ENCODE measurements around the gene IGLON5.

Gene IGLON5

GRCh38 chr19:51341066-51341465 lies 29.6 kb downstream of the IGLON5 start:
- DNase-seq (ENCODE audit: low spot score), result no peak
- in situ Hi-C loops (cut with MboI; ENCODE audit: low pct_unique_long_range_greater_than_20kb, low sequenced_read_pairs, unreplicated experiment), result loop anchor here (25.0 kb wide), 1 partner anchor 321 kb away; no protein-coding TSS in a partner anchor
- no peak for TF ChIP-seq CTCF (IDR thresholded peaks at IDR 0.05; ENCODE audit: extremely low read depth, insufficient read depth, missing control alignments)

DNA sequence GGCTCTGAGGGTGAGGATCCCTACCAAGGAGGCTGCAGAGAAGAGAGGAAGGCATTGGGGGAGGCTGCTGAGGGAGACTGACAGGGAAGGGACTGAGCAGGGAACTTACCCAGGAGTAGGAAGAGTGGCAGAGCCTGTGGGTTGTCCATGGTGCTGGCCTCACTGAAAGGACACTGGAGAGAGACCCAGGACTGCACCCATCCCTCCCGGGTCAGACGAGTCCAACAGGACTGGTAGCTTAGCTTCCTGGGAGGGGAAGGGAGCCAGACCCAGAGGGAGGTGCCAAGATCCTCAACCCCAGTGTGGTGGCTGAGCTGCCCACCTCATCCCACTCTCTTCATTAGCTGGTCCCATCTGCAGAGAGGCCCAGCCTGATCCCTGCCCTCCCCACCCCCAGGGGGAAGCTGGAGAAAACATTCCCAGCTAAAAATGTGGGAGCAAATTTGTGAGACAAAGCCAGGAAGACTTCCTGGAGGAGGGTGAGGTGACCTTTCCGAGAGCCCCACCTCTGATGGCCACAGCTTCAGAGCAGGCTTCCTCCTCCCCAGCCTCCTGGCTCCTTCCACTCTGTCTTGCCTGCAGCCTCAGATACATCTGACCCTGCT lies 30.6 kb downstream of the IGLON5 start, which contains the start of gene VSIG10L:
TSS of gene VSIG10L (minus strand) at position 164 of the 605 bp plus-strand sequence. CDS start at position 149, 15 bp downstream.
- no peak for TF ChIP-seq CTCF (IDR thresholded peaks at IDR 0.05; ENCODE audit: extremely low read depth, insufficient read depth, missing control alignments)
- in situ Hi-C loops (cut with MboI; ENCODE audit: low pct_unique_long_range_greater_than_20kb, low sequenced_read_pairs, unreplicated experiment), result loop anchor here (25.0 kb wide), 1 partner anchor 320 kb away; no protein-coding TSS in a partner anchor
- DNase-seq (ENCODE audit: low spot score), result no peak

DNA sequence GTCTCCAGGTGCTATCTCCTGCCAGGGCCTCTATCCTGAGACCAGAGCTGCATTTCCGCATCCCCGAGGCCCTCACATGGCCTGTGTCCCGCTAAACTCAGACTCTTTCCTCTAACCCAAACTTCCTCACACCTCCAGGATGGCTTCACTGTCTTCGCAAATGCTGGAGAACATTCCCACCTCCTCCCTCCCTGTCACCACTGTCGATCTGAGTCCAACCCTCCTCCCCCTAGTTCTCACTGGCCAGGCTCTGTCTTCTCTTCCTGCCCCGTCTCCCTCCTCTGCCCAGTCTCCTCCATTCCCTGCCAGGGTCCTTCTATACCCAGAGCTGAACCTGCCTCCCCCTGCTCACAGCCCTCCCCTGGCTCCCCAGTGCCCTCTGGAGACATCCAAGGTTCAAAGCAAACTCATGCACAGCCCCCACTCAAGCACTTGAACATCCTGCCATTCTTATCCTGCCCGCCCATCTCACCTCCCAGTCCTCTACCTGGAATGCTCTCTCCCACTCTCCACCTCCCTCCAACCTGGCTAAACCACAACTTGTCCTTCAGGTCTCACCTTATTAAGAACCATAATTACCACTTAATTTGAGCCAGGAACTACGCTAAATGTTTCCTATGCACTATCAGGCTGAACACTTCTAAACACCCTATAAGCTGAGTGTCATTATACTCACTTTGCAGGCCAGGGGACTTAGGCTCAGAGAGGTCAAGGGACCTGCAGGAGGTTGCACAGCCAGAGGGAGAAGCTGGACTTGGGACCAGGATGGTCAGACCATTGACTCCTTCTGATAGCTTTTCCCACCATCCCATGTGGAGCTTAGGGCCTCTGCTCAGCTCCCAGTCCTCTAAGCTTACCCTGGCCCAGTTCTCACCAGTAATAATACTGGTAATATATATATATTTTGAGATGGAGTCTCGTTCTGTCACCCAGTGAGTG lies 31.5 kb downstream of the IGLON5 start:
- DNase-seq (ENCODE audit: low spot score), result no peak
- in situ Hi-C loops (cut with MboI; ENCODE audit: low pct_unique_long_range_greater_than_20kb, low sequenced_read_pairs, unreplicated experiment), result loop anchor here (25.0 kb wide), 1 partner anchor 319 kb away; no protein-coding TSS in a partner anchor
- TF ChIP-seq CTCF (IDR thresholded peaks at IDR 0.05; ENCODE audit: extremely low read depth, insufficient read depth, missing control alignments), result no peak

DNA sequence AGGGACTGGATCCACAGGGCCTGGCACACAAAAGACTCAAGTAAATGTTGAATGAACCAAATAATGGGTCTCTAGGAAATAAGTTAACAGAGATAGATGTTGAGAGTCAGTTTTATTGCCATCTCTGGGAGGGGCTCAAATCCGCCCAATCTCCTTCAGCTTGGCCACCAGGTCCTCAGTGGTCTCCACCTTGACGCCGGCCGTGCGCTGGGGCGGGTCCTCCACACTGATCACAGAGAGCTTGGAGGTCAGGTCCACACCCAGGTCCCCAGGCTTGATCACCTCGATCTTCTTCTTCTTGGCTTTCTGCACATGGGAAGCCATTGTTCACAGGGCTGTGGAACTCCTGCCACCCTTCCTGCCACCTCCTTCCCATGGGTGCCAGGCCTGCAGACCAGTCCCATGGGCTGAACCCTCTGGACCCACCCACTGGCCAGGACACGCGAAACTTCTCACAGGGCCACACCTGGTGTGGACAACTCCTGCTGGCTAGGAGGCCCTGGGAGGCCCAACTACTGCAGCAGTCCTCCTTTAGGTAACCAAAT lies 33.7 kb downstream of the IGLON5 start:
- TF ChIP-seq CTCF (IDR thresholded peaks at IDR 0.05; ENCODE audit: extremely low read depth, insufficient read depth, missing control alignments), result no peak
- in situ Hi-C loops (cut with MboI; ENCODE audit: low pct_unique_long_range_greater_than_20kb, low sequenced_read_pairs, unreplicated experiment), result loop anchor here (25.0 kb wide), 1 partner anchor 317 kb away; no protein-coding TSS in a partner anchor

GRCh38 chr19:51346742-51347141 lies 35.3 kb downstream of the IGLON5 start:
- peak; percentile 17 for TF ChIP-seq CTCF (IDR thresholded peaks at IDR 0.05; ENCODE audit: extremely low read depth, insufficient read depth, missing control alignments)
- in situ Hi-C loops (cut with MboI; ENCODE audit: low pct_unique_long_range_greater_than_20kb, low sequenced_read_pairs, unreplicated experiment), result loop anchor here (25.0 kb wide), 1 partner anchor 316 kb away; no protein-coding TSS in a partner anchor
- DNase-seq (ENCODE audit: low spot score), result no peak

More for the DNA sequence above, 33.7 kb downstream of the IGLON5 start:
- DNase-seq (ENCODE audit: low spot score), result no peak

All from GM13977 (cell line).